IPS-NIHi11 (cell line): ENCODE measurements around the gene SLF2.

ENCODE experiments used
- DNase-seq: peaks from one replicate; pipeline ENCODE4 v3.0.0; 2012; ENCODE audit warnings: mixed read lengths, low spot score

The SLF2 gene

GRCh38 chr10:100980711-100981110 is 67.9 kb downstream of the SLF2 start:
- no peak for DNase-seq

DNA sequence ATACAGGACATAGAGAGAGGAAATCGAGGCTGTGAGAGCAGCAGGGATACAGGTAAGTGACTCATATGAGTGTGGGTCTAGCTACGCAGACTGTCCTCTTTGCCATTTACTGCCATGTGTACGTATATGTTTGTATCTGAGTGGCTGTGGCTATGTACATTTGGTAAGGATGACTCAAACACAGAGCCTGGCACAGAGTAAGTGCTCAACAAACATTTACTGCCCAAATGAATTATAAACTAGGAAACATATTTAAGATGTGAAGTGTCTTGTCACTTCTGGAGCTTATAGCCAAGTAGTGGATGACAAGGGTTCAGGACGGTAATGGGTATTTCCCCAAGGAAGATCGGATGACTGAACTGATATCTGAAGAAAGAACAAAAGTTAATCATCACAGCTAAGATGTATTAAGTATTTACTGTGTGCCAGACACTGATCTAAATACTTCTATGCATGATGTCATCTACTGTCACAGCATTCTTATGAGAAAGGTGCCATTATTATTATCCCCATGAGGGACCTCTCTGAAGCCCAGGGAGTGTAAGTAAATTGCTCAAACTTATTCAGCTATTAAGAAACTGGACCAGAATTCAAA is 68.5 kb downstream of the SLF2 start:
- no peak for DNase-seq

GRCh38 chr10:100982916-100983830 is 70.4 kb downstream of the SLF2 start:
- DNase-seq: no peak

DNA sequence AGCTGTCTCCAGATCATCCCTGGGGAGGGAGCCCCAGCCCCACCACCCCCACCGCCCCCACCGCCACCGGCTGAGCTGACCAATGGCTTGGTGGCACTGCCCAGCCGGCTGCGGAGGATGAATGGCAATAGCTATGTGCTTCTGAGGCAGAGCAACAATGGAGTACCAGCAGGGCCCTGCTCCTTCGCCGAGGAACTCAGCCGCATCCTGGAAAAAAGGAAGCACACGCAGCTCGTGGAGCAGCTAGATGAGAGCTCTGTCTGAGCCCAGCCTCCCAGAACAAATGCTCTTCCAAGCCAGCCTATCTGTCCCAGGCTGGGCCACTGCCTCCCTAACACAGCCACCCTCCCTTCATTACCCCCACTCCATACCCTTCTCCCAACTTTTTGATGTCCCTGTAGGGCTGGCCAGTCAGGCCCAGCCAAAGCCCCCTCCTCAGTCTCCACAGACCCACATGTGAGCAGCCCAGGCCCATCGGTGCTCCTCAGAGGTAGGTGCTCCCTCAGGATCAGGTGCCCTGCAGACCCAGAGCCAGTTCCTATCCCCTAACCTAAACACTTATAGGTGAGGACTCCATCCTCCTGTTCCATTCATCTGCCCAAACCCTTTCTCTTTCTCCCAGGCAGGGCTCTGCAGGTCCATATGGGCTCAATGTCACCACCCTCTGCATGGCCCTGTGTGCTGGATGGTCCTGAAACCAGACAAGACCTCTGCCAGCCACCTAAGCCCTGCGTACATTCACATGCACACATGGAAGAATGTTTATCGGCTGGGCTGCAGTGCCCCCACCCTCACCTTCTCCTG is 71.3 kb downstream of the SLF2 start:
- no peak for DNase-seq

GRCh38 chr10:100984672-100985177 is 72.0 kb downstream of the SLF2 start:
- no peak for DNase-seq

- DNase-seq: no peak
Observed at GRCh38 chr10:100985336-100985735, 72.6 kb downstream of the SLF2 start.

GRCh38 chr10:100986623-100986951 is 73.8 kb downstream of the SLF2 start:
- no peak for DNase-seq

- peak; percentile 91 for DNase-seq
Observed at GRCh38 chr10:100986952-100987684, 74.4 kb downstream of the SLF2 start, which contains the start of the genes MRPL43 and TWNK. MRPL43 (minus strand) TSS chr10:100987497; CDS start chr10:100987443, 54 bp downstream. TWNK (plus strand) TSS chr10:100987543; CDS start chr10:100988211, 668 bp downstream.

DNA sequence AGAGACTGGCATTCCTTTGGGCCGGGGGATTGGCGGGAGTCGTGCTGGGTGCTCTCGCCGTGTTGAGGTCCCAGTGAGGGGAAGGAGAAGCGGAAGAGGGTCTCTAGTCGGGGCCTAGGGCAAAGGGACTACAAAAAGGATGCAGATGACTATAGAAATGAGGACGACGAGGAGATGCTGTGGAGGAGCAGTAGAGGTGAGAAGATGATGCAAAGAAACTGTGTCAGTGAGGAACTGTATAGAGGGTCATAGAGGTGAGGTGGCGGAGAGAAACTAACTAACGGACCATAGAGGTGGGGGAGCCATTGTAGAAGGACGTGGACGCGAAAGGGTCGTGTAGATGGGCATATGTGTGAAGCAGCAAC is 74.9 kb downstream of the SLF2 start:
- no peak for DNase-seq

GRCh38 chr10:100988166-100988565 is 75.4 kb downstream of the SLF2 start:
- no peak for DNase-seq

DNA sequence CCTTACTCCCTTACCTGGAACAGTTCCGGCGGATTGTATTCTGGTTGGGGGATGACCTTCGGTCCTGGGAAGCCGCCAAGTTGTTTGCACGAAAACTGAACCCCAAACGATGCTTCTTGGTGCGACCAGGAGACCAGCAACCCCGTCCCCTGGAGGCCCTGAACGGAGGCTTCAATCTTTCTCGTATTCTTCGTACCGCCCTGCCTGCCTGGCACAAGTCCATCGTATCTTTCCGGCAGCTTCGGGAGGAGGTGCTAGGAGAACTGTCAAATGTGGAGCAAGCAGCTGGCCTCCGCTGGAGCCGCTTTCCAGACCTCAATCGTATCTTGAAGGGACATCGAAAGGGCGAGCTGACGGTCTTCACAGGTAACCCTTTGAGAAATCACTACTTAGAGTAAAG is 76.3 kb downstream of the SLF2 start:
- no peak for DNase-seq

- no peak for DNase-seq
Observed at GRCh38 chr10:100993986-100994708, 81.4 kb downstream of the SLF2 start.

DNA sequence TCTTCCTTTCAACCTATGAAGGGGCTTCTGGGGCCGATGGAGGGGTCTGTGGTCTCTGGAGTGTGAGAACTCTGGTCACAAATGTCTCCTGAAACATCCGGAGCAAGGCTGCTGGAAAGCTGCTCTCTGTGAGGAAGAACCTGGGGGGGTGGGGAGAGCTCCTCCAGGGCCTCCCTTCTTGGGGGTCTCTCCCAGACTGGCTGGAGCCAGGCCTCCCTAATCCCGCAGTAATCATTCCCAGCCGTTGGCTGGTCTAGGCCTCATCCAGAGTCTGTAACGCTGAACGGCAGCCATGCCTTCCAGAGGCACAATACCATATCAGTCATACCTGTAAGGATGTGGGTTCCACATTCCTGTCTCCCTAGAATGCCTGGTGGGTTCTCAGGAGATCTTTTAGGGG is 82.4 kb downstream of the SLF2 start:
- no peak for DNase-seq

DNA sequence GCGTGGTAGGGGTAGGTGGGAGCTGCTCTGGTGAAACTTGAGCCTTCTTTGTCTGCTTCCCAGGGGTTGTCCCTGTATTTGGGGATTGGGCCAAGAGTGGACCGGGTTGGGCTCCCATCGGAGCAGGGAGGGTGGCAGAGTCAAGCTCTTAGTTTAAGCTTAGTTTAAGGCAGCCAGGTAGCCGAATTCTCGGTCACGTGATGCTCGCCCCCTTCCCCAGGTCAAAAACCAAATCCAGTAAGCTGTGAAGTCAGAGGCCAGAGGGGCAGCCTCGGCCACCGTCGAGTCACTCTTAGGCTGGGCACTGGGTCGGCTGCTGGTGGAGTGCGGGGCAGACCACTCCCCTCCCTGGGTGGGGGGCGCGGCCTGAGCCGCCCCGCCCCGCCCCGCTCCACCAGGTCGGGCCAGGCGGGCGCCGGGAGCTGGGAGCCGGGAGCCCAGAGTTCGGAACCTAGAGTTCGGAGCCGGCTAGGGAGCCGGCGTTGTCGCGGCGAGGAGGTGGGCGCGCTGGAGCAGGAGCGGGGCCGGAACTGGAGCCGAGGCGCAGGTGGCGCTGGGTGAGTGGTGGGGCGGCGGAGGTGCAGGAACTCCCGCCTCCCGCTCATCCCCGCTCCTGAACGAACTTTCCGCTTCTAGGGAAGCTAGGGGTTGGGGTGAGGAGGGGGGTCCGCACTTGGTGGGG is 84.1 kb downstream of the SLF2 start:
- DNase-seq: peak; percentile 86

- peak; percentile 86 for DNase-seq
Observed at GRCh38 chr10:100997360-100998182, 84.8 kb downstream of the SLF2 start.

GRCh38 chr10:100998183-100998990 is 85.6 kb downstream of the SLF2 start:
- peak; percentile 82 for DNase-seq

DNA sequence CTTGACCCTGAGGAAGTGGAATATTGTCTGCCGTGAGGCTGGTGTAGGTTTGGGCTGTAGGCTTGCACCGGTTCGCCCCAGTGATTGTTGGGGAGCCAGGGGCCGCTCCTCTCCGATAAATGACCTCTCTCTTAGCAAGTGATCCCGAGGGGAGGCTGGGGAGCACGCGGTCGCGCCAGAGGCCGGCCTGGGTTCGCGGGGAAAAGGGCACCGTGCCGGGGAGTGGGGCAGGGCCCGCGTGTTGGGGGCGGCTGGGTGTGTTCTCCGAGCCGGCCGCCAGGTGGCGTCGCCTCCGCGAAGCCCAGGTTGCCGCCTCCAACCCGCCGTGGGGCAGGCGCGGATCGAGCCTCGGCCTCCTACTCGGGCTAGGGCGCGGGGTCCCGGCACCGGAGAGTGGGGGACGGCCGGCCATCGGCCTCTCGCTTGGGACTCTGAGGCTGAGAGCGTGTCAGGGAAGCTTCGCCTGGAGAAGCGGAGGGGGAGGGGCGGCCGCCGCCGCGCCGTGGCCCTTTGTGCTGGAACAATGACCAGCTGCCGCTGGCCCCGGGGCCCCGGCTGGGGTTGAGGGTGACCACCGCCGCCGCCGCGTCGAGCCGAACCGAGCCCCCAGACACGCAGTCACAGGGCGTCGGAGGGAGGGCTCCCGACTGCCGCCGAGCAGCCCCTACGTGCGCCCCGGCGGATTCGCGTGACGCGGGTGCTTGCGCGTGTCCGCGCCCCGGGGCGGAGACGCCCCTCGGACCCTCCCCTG is 86.4 kb downstream of the SLF2 start:
- peak; percentile 90 for DNase-seq

- no peak for DNase-seq
Observed at GRCh38 chr10:100999742-101000126, 87.0 kb downstream of the SLF2 start, which contains the start of gene LZTS2. LZTS2 (plus strand) TSS chr10:100999808; CDS start chr10:101002539, 2,731 bp downstream.
